HG02973 (cell line): ENCODE results near the gene RABGEF1.
"Not testable (repeated sequence)": the region's sequence is repeated elsewhere in the genome, so short reads cannot be mapped to it uniquely, and the experiment has no call there.

Experiments used
- ATAC-seq: cut with Tn5 transposase; IDR thresholded peaks from one replicate; pipeline ENCODE4 v1.9.1; 2021; ENCODE audit warnings: moderate library complexity; ENCODE audit not compliant: unreplicated experiment

Gene RABGEF1

GRCh38 chr7:66763633-66764355 is 23.3 kb downstream of the RABGEF1 start:
- not testable (repeated sequence) for ATAC-seq

- not testable (repeated sequence) for ATAC-seq
These were observed 24.4 kb downstream of the RABGEF1 start for GRCh38 chr7:66764905-66765304.

GRCh38 chr7:66765322-66766025 is 24.9 kb downstream of the RABGEF1 start:
- ATAC-seq = not testable (repeated sequence)

- ATAC-seq = no peak
These were observed 25.5 kb downstream of the RABGEF1 start for GRCh38 chr7:66766041-66766440.

- ATAC-seq = not testable (repeated sequence)
These were observed 27.0 kb downstream of the RABGEF1 start for GRCh38 chr7:66767486-66767885.

- ATAC-seq = no peak
These were observed 28.6 kb downstream of the RABGEF1 start for GRCh38 chr7:66768865-66769832.

GRCh38 chr7:66769833-66770512 is 29.4 kb downstream of the RABGEF1 start:
- ATAC-seq = no peak

- ATAC-seq = no peak
These were observed 31.3 kb downstream of the RABGEF1 start for GRCh38 chr7:66771795-66772194.

GRCh38 chr7:66773744-66774143 is 33.2 kb downstream of the RABGEF1 start:
- not testable (repeated sequence) for ATAC-seq

- not testable (repeated sequence) for ATAC-seq
These were observed 35.9 kb downstream of the RABGEF1 start for GRCh38 chr7:66776383-66776782.

- ATAC-seq = no peak
These were observed 36.4 kb downstream of the RABGEF1 start for GRCh38 chr7:66776800-66777442.

GRCh38 chr7:66778201-66778600 is 37.7 kb downstream of the RABGEF1 start:
- no peak for ATAC-seq

GRCh38 chr7:66779669-66780409 is 39.3 kb downstream of the RABGEF1 start:
- ATAC-seq = no peak

GRCh38 chr7:66781408-66782090 is 41.0 kb downstream of the RABGEF1 start:
- no peak for ATAC-seq

- not testable (repeated sequence) for ATAC-seq
These were observed 42.3 kb downstream of the RABGEF1 start for GRCh38 chr7:66782875-66783274.

GRCh38 chr7:66783887-66784595 is 43.5 kb downstream of the RABGEF1 start:
- not testable (repeated sequence) for ATAC-seq

- ATAC-seq = no peak
These were observed 49.7 kb downstream of the RABGEF1 start for GRCh38 chr7:66790196-66790595.

- no peak for ATAC-seq
These were observed 50.2 kb downstream of the RABGEF1 start for GRCh38 chr7:66790725-66791124.
